Gastroesophageal sphincter (tissue), 4 donors: ENCODE results near the gene SLC2A2. TPM values are rescaled to one million over a fixed set of nuclear protein-coding genes. Genes with fewer than 3 reads are reported as not detected.

Experiments used
- ATAC-seq: fragments of 150-250 bp; one replicate; pipeline ENCODE4 v1.9.1; 2016; ENCODE audit warnings: mild to moderate bottlenecking, moderate library complexity
- H3K27ac ChIP-seq, 4 donors: fragments of 200-600 bp; sonication (generic) in 3 of 4; 1 replicate in 3 of 4; 2 replicates in 1 of 4; pipeline ENCODE4 v1.5.1; 2016 to 2019
- H3K27me3 ChIP-seq: fragments of 200-600 bp; sonication (generic); one replicate; pipeline ENCODE4 v1.5.1; 2019
- H3K36me3 ChIP-seq, 2 donors: fragments of 200-600 bp; sonication (generic); one replicate each; pipeline ENCODE4 v1.5.1; 2019; ENCODE audit warnings: control low read depth in 1 of 2
- H3K4me1 ChIP-seq, 3 donors: fragments of 200-600 bp; sonication (generic); 1 replicate in 2 of 3; 2 replicates in 1 of 3; pipeline ENCODE4 v1.5.1; 2016 to 2019; ENCODE audit warnings: control low read depth in 2 of 3
- H3K4me3 ChIP-seq, 2 donors: fragments of 200-600 bp; sonication (generic); one replicate each; pipeline ENCODE4 v1.5.1; 2019; ENCODE audit warnings: mild to moderate bottlenecking in 1 of 2, moderate library complexity in 1 of 2
- H3K9me3 ChIP-seq, 3 donors: fragments of 200-600 bp; sonication (generic); one replicate each; pipeline ENCODE4 v1.5.1; 2017 to 2019; ENCODE audit warnings: control low read depth in 2 of 3
- CTCF ChIP-seq, 4 experiments: fragments of 200-600 bp in 2 of 4; fragments of 450-650 bp in 2 of 4; sonication (generic) in 1 of 4; IDR thresholded peaks; one replicate each; pipeline ENCODE4 v1.5.1; 2017 to 2019; ENCODE audit warnings: antibody characterized with exemption in 4 of 4, mild to moderate bottlenecking in 2 of 4, moderate library complexity in 2 of 4
- EP300 ChIP-seq: sonication (generic); formaldehyde crosslinking; IDR thresholded peaks from one replicate; pipeline ENCODE4 v1.6.1; 2017; ENCODE audit warnings: antibody characterized with exemption, mild to moderate bottlenecking
- POLR2A ChIP-seq, 2 donors: fragments of 450-650 bp; IDR thresholded peaks; one replicate each; pipeline ENCODE4 v1.6.1; 2017; ENCODE audit warnings: antibody characterized with exemption in 2 of 2, mild to moderate bottlenecking in 2 of 2, moderate library complexity in 1 of 2
- POLR2AphosphoS5 ChIP-seq: sonication (generic); formaldehyde crosslinking; IDR thresholded peaks from one replicate; pipeline ENCODE4 v1.6.1; 2017; ENCODE audit warnings: antibody characterized with exemption
- WGBS, 2 donors: methylation state at CpG; one replicate each; pipeline ENCODE4 v1.1.5; 2018; ENCODE audit warnings: low coverage in 1 of 2; 5-methylcytosine and 5-hydroxymethylcytosine counted together
- total RNA-seq, 4 donors: library from RNA; depleted of rRNA; stranded (reverse); fragments of >200 nt; gene quantifications; one replicate each; pipeline ENCODE4 v1.1.0, GENCODE V29; 2016

Gene SLC2A2
- total RNA-seq, 4 donors from 2014 or later = not detected

GRCh38 chr3:170989100-170989648, 37.3 kb downstream of the SLC2A2 start:
- Histone ChIP-seq H3K4me1 (no peaks in the 10 kb centered on the region), H3K27ac (no peak overlapping the region), H3K4me3 (no peak overlapping the region), H3K36me3 (no peaks in the 10 kb centered on the region), H3K27me3 (no peaks in the 10 kb centered on the region), H3K9me3 (peaks cover 0 to 1% (median 0%) of the 10 kb centered on the region in 3 donors)
- no peak for ATAC-seq
- TF ChIP-seq EP300 (no peak), POLR2AphosphoS5 (no peak), CTCF (IDR thresholded peaks at IDR 0.05) (no peak), POLR2A (IDR thresholded peaks at IDR 0.05) (no peak)
- 70% methylated on average over 2 of the region's 5 CpGs; no CpG with 5 or more reads in 1 of the 2 donors for WGBS, 2 donors

- H3K9me3 ChIP-seq = peaks cover 0 to 5% (median 0%) of the 10 kb centered on the region in 3 donors
- no peak overlapping the region for H3K4me3 ChIP-seq
- no peaks in the 10 kb centered on the region for H3K36me3 ChIP-seq
- ATAC-seq = no peak
- H3K27ac ChIP-seq = no peak overlapping the region
- H3K27me3 ChIP-seq = no peaks in the 10 kb centered on the region
- TF ChIP-seq EP300 (no peak), CTCF (IDR thresholded peaks at IDR 0.05) (no peak), POLR2A (IDR thresholded peaks at IDR 0.05) (no peak), POLR2AphosphoS5 (no peak)
- WGBS, 2 donors = 62 to 86% methylated on average over 3 of the region's 3 CpGs
- no peaks in the 10 kb centered on the region for H3K4me1 ChIP-seq
These were observed 38.1 kb downstream of the SLC2A2 start for GRCh38 chr3:170988378-170988777.

- ATAC-seq = no peak
- Histone ChIP-seq H3K4me1 (no peaks in the 10 kb centered on the region), H3K27me3 (no peaks in the 10 kb centered on the region), H3K4me3 (no peak overlapping the region), H3K9me3 (peaks cover 0 to 5% (median 0%) of the 10 kb centered on the region in 3 donors), H3K36me3 (no peaks in the 10 kb centered on the region), H3K27ac (no peak overlapping the region)
- WGBS, 2 donors = 89 to 90% methylated on average over 2 of the region's 2 CpGs
- TF ChIP-seq CTCF (IDR thresholded peaks at IDR 0.05) (no peak), POLR2AphosphoS5 (no peak), EP300 (no peak), POLR2A (IDR thresholded peaks at IDR 0.05) (no peak)
These were observed 41.2 kb downstream of the SLC2A2 start for GRCh38 chr3:170985304-170985703.

- no peak overlapping the region for H3K4me3 ChIP-seq
- WGBS, 2 donors = 87 to 100% methylated on average over 2 of the region's 2 CpGs
- ATAC-seq = no peak
These were observed 43.8 kb downstream of the SLC2A2 start for GRCh38 chr3:170982733-170983132.

More at GRCh38 chr3:170982733-170983132, 43.8 kb downstream of the SLC2A2 start:
- H3K36me3 ChIP-seq = no peaks in the 10 kb centered on the region
- no peak overlapping the region for H3K27ac ChIP-seq
- no peaks in the 10 kb centered on the region for H3K27me3 ChIP-seq
- TF ChIP-seq CTCF (IDR thresholded peaks at IDR 0.05) (no peak), EP300 (no peak), POLR2AphosphoS5 (no peak)
- H3K9me3 ChIP-seq = peaks cover 0 to 5% (median 0%) of the 10 kb centered on the region in 3 donors
- no peaks in the 10 kb centered on the region for H3K4me1 ChIP-seq
